HUDEP-2 (cell line): ENCODE data around the gene SIMC1.
"Not testable (repeated sequence)": the region's sequence is repeated elsewhere in the genome, so short reads cannot be mapped to it uniquely, and the experiment has no call there.

ENCODE experiments used
- DNase-seq, 76 experiments: peaks; one replicate each; lab custom pipeline; 2025; ENCODE audit not compliant: unreplicated experiment in 76 of 76; lab: John Stamatoyannopoulos, UW

Gene SIMC1

GRCh38 chr5:176214466-176215021, 23.7 kb upstream of the SIMC1 start:
- DNase-seq, result not testable (repeated sequence)

- peak in 15 of 76 experiments; percentile 1 to 66 (median 30) for DNase-seq
Measured at GRCh38 chr5:176216393-176216916, 21.8 kb upstream of the SIMC1 start.

- not testable (repeated sequence) for DNase-seq
Measured at GRCh38 chr5:176217188-176217729, 21.0 kb upstream of the SIMC1 start.

GRCh38 chr5:176217764-176218163, 20.5 kb upstream of the SIMC1 start:
- not testable (repeated sequence) for DNase-seq

- not testable (repeated sequence) for DNase-seq
Measured at GRCh38 chr5:176222006-176222405, 16.2 kb upstream of the SIMC1 start.

- not testable (repeated sequence) for DNase-seq
Measured at GRCh38 chr5:176228358-176228757, 9.9 kb upstream of the SIMC1 start.

- DNase-seq, result not testable (repeated sequence)
Measured at GRCh38 chr5:176233253-176233652, 5.0 kb upstream of the SIMC1 start.

GRCh38 chr5:176235155-176235554, 3.1 kb upstream of the SIMC1 start:
- DNase-seq, result peak in 22 of 76 experiments; percentile 1 to 46 (median 22)

GRCh38 chr5:176238645-176239283, 540 bp downstream of the SIMC1 start:
- DNase-seq, result not testable (repeated sequence)

- DNase-seq, result not testable (repeated sequence)
Measured at GRCh38 chr5:176239304-176239703, 1.1 kb downstream of the SIMC1 start.

- DNase-seq, result not testable (repeated sequence)
Measured at GRCh38 chr5:176244318-176244717, 6.1 kb downstream of the SIMC1 start.

GRCh38 chr5:176245074-176245473, 6.8 kb downstream of the SIMC1 start:
- not testable (repeated sequence) for DNase-seq

GRCh38 chr5:176245489-176245888, 7.3 kb downstream of the SIMC1 start:
- DNase-seq, result not testable (repeated sequence)

GRCh38 chr5:176250691-176251090, 12.5 kb downstream of the SIMC1 start:
- not testable (repeated sequence) for DNase-seq

GRCh38 chr5:176252171-176252570, 13.9 kb downstream of the SIMC1 start:
- not testable (repeated sequence) for DNase-seq

GRCh38 chr5:176253370-176254065, 15.3 kb downstream of the SIMC1 start:
- DNase-seq, result not testable (repeated sequence)

- DNase-seq, result not testable (repeated sequence)
Measured at GRCh38 chr5:176254066-176254393, 15.8 kb downstream of the SIMC1 start.

- DNase-seq, result not testable (repeated sequence)
Measured at GRCh38 chr5:176257871-176258505, 19.8 kb downstream of the SIMC1 start.

GRCh38 chr5:176260682-176261081, 22.5 kb downstream of the SIMC1 start:
- DNase-seq, result not testable (repeated sequence)

GRCh38 chr5:176266448-176266847, 28.2 kb downstream of the SIMC1 start:
- not testable (repeated sequence) for DNase-seq

- not testable (repeated sequence) for DNase-seq
Measured at GRCh38 chr5:176289018-176289417, 50.8 kb downstream of the SIMC1 start.
